ENCODE data around the gene MAP3K7CL. TPM values are rescaled to one million over a fixed set of nuclear protein-coding genes. Genes with fewer than 3 reads are reported as not detected.

The MAP3K7CL gene
- total RNA-seq, 4 donors from 2014 or later = 1.6 to 2.8 (median 1.9) TPM

DNA sequence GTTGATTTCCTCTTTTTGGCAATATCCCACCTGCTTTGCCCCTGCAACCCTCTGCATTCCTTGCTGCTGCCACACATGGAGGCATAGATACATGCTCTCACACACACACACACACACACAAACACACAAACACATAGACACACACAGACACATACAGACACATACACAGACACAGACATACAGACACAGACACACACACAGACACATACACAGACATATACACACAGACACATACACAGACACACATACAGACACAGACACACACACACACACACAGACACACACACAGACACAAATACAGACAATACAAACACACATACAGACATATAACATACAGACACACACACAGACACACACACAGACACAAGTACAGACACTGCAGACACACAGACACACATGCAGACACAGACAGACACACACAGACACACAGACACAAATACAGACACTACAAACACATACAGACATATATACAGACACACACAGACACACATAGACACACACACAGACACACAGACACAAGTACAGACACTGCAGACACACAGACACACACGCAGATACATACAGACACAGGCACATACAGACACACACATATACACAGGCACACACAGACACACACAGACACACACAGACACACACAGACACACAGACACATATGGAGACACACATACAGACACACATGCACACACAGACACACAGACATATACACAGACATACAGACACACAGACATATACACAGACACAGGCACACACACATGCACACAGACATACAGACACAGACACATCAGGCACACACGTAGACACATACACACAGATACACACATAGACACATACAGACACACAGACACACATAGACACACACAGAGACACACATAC is 83.3 kb downstream of the MAP3K7CL start:
- no peaks in the 10 kb centered on the region for H3K36me3 ChIP-seq
- no peaks in the 10 kb centered on the region for H3K27me3 ChIP-seq
- H3K4me3 ChIP-seq = no peak overlapping the region
- no peaks in the 10 kb centered on the region for H3K9me3 ChIP-seq
- intact Hi-C loops (cut with DNase I) = no loop called here
- no peak for DNase-seq (ENCODE audit: extremely low spot score)
- TF ChIP-seq, protein P1, sequence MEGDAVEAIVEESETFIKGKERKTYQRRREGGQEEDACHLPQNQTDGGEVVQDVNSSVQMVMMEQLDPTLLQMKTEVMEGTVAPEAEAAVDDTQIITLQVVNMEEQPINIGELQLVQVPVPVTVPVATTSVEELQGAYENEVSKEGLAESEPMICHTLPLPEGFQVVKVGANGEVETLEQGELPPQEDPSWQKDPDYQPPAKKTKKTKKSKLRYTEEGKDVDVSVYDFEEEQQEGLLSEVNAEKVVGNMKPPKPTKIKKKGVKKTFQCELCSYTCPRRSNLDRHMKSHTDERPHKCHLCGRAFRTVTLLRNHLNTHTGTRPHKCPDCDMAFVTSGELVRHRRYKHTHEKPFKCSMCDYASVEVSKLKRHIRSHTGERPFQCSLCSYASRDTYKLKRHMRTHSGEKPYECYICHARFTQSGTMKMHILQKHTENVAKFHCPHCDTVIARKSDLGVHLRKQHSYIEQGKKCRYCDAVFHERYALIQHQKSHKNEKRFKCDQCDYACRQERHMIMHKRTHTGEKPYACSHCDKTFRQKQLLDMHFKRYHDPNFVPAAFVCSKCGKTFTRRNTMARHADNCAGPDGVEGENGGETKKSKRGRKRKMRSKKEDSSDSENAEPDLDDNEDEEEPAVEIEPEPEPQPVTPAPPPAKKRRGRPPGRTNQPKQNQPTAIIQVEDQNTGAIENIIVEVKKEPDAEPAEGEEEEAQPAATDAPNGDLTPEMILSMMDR (IDR thresholded peaks at IDR 0.05) = no peak
- TF ChIP-seq POLR2A (IDR thresholded peaks at IDR 0.05; ENCODE audit: low read depth) (no peak), EP300 (IDR thresholded peaks at IDR 0.05) (no peak), POLR2AphosphoS5 (IDR thresholded peaks at IDR 0.05) (no peak)
- peaks cover 0 to 6% (median 2%) of the 10 kb centered on the region in 4 donors for H3K4me1 ChIP-seq
- 100% methylated on average over 1 of the region's 2 CpGs for WGBS
- H3K27ac ChIP-seq (replicated peaks in 1 of 4) = no peak overlapping the region

DNA sequence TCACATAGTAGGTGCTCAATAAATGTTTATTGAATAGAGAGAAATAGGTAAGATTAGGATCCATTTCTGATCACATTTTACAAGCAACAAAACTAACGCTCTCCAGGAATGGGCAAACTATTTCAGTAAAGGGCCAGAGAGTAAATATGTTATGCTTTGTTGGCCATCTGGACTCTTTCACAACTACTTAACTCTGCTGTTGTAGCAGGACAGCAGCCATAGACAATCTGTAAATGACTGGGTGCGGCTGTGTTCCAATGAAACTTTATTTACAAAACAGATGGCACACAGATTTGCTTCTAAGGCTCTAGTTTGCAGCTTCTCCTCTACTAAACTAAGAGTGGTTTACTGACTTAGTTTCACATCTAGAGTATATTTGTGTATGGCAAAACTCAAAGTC is 85.3 kb downstream of the MAP3K7CL start:
- TF ChIP-seq POLR2A (IDR thresholded peaks at IDR 0.05; ENCODE audit: low read depth) = no peak
- no peak for TF ChIP-seq POLR2AphosphoS5 (IDR thresholded peaks at IDR 0.05)
- no peak for TF ChIP-seq EP300 (IDR thresholded peaks at IDR 0.05)
- TF ChIP-seq, protein P1 (IDR thresholded peaks at IDR 0.05) = no peak
- Histone ChIP-seq H3K36me3 (no peaks in the 10 kb centered on the region), H3K4me3 (no peak overlapping the region), H3K27ac (replicated peaks in 1 of 4) (no peak overlapping the region), H3K9me3 (no peaks in the 10 kb centered on the region), H3K27me3 (no peaks in the 10 kb centered on the region), H3K4me1 (no peaks in the 10 kb centered on the region)
- intact Hi-C loops (cut with DNase I) = no loop called here
- 54% methylated on average over 2 of the region's 2 CpGs for WGBS
- DNase-seq (ENCODE audit: extremely low spot score) = no peak

DNA sequence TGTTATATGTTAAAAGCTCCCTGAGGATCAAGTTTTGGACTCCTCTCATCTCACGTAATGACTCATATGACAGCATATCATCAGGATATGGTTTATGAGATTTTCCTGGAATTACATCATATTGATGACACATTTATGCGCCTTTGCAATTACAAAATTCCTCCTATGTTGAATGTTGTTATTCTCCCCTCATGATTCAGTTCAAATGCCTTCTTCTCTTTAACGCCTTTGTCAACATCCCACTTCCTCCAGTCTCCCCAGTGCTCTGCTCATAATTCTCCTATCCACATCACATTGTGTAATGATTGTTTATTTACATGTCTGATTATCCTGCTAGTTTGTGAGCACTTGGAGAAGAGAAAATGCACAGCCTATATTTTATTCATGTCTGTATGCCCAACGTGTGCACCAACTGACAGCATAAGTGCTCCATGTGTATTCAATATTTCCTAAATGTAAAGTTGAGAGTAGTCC is 87.4 kb downstream of the MAP3K7CL start:
- H3K36me3 ChIP-seq = no peaks in the 10 kb centered on the region
- H3K4me1 ChIP-seq = no peaks in the 10 kb centered on the region
- TF ChIP-seq, protein P1 (IDR thresholded peaks at IDR 0.05) = no peak
- no peak for TF ChIP-seq POLR2AphosphoS5 (IDR thresholded peaks at IDR 0.05)
- no peak for TF ChIP-seq POLR2A (IDR thresholded peaks at IDR 0.05; ENCODE audit: low read depth)
- TF ChIP-seq EP300 (IDR thresholded peaks at IDR 0.05) = no peak
- no peak overlapping the region for H3K4me3 ChIP-seq
- H3K27me3 ChIP-seq = no peaks in the 10 kb centered on the region
- H3K9me3 ChIP-seq = no peaks in the 10 kb centered on the region
- 61% methylated on average over 4 of the region's 4 CpGs for WGBS
- DNase-seq (ENCODE audit: extremely low spot score) = no peak
- H3K27ac ChIP-seq (replicated peaks in 1 of 4) = no peak overlapping the region
- intact Hi-C loops (cut with DNase I) = no loop called here

DNA sequence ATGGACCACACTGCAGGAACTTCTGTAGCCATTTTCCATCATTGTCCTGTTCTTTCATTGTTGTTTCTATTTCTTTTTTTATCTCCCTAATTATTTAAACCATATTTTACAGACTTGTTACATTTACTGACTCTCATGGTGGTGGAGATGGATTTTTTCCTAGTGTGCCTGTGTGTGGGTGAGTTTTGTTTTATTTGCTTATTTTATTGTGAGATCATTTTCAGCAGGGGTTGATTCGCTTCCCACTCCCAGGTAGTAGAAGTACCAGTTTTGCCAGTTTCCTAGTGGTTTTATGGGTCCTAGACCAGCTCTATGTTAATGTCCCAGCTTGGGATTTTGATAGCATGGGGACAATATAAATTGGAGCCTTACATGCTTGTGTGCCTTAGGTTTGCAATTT is 88.3 kb downstream of the MAP3K7CL start:
- Histone ChIP-seq H3K9me3 (no peaks in the 10 kb centered on the region), H3K27ac (replicated peaks in 1 of 4) (no peak overlapping the region), H3K4me3 (no peak overlapping the region), H3K36me3 (no peaks in the 10 kb centered on the region), H3K27me3 (no peaks in the 10 kb centered on the region), H3K4me1 (no peaks in the 10 kb centered on the region)
- no peak for DNase-seq (ENCODE audit: extremely low spot score)
- intact Hi-C loops (cut with DNase I) = no loop called here
- WGBS = 95% methylated on average over 1 of the region's 1 CpG
- TF ChIP-seq POLR2A (IDR thresholded peaks at IDR 0.05; ENCODE audit: low read depth) (no peak), EP300 (IDR thresholded peaks at IDR 0.05) (no peak), POLR2AphosphoS5 (IDR thresholded peaks at IDR 0.05) (no peak)
- TF ChIP-seq, protein P1 (IDR thresholded peaks at IDR 0.05) = no peak
